Keratinocyte (primary cell): ENCODE data around the gene SLC27A2.

Experiments used
- CTCF ChIP-seq, 3 experiments: IDR thresholded peaks in 1 of 3; conservative IDR thresholded peaks in 1 of 3; optimal IDR thresholded peaks in 1 of 3; 2 replicates in 2 of 3; 3 replicates in 1 of 3; pipeline versions ENCODE3 to v1.5.1; 2011; ENCODE audit warnings: low read length in 3 of 3, mild to moderate bottlenecking in 3 of 3, moderate library complexity in 2 of 3, control low read depth in 1 of 3, inconsistent platforms in 1 of 3; ENCODE audit not compliant: insufficient read depth in 2 of 3; ENCODE audit errors: extremely low read depth in 1 of 3
- EZH2 ChIP-seq: IDR thresholded peaks from one replicate; pipeline ENCODE4 v1.6.1; 2012; ENCODE audit warnings: inconsistent platforms, mild to moderate bottlenecking, low read length, moderate library complexity

- TF ChIP-seq EZH2 (no peak), CTCF (optimal IDR thresholded peaks at IDR 0.05 in 1 of 3, IDR thresholded peaks at IDR 0.05 in 1 of 3, conservative IDR thresholded peaks at IDR 0.05 in 1 of 3; ENCODE audit: extremely low read depth in 1 of 3, insufficient read depth in 2 of 3, low read length in 3 of 3) (no peak)
Observed at GRCh38 chr15:50206020-50206419, 24.0 kb downstream of the SLC27A2 start.
